Ovary (tissue), 9 donors: ENCODE measurements around the gene DNAJC27. TPM values are rescaled to one million over a fixed set of nuclear protein-coding genes. Genes with fewer than 3 reads are reported as not detected.

Experiments used
- DNase-seq, 5 donors: peaks; one replicate each; pipeline ENCODE4 v3.0.0-alpha.2; 2019 to 2020
- H3K27ac ChIP-seq, 2 donors: fragments of 200-600 bp; one replicate each; pipeline versions ENCODE4 v1.5.1 to v1.8.0; 2019 to 2022
- H3K27me3 ChIP-seq: fragments of 200-600 bp; one replicate; pipeline ENCODE4 v1.8.0; 2022
- H3K36me3 ChIP-seq: fragments of 200-600 bp; sonication (generic); one replicate; pipeline ENCODE4 v1.5.1; 2019
- H3K4me1 ChIP-seq: one replicate; pipeline ENCODE4 v1.8.1; 2013; ENCODE audit warnings: mild to moderate bottlenecking, moderate library complexity; ENCODE audit not compliant: insufficient read depth
- H3K4me3 ChIP-seq: fragments of 200-600 bp; sonication (generic); one replicate; pipeline ENCODE4 v1.5.1; 2017
- H3K9me3 ChIP-seq, 2 donors: fragments of 200-600 bp in 1 of 2; sonication (generic) in 1 of 2; one replicate each; pipeline versions ENCODE4 v1.5.1 to v1.8.1; 2013 to 2019; ENCODE audit warnings: mild to moderate bottlenecking in 1 of 2, moderate library complexity in 1 of 2
- EP300 ChIP-seq: sonication (generic); formaldehyde crosslinking; IDR thresholded peaks from one replicate; pipeline ENCODE4 v1.6.1; 2017; ENCODE audit warnings: antibody characterized with exemption
- POLR2A ChIP-seq: fragments of 450-650 bp; IDR thresholded peaks from one replicate; pipeline ENCODE4 v1.6.1; 2017; ENCODE audit warnings: antibody characterized with exemption, mild to moderate bottlenecking, moderate library complexity
- WGBS, 3 donors: extraction: QIAGEN DNeasy Blood & Tissue Kit in 1 of 3; methylation state at CpG; one replicate each; pipeline versions ENCODE4 v1.1.5 to v1.1.7; 2013 to 2017; 5-methylcytosine and 5-hydroxymethylcytosine counted together
- intact Hi-C, 4 donors: fragments of 100-400 bp; cut with DNase I; formaldehyde crosslinking; loops; one replicate each; pipeline versions ENCODE4 v1.11.0 to v1.15.1; 2022 to 2023
- polyA plus RNA-seq, 2 donors: library from polyadenylated mRNA; stranded (reverse); fragments of 200-250 nt in 1 of 2; fragments of 350-450 nt in 1 of 2; fragmentation: Illumina TruSeq in 1 of 2; extraction: RNeasy Lipid Tissue Mini Kit (QIAGEN cat#74804) in 1 of 2; gene quantifications; one replicate each; pipeline ENCODE4 v1.2.3, GENCODE V29; 2013 to 2014
- total RNA-seq, 7 donors: library from RNA; depleted of rRNA in 2 of 7; stranded (reverse); fragments of >200 nt in 2 of 7; fragmentation: NEBNext Ultra II Directional in 3 of 7; extraction: Animal tissue kit (Norgen Biotek cat#: 25700) in 3 of 7; gene quantifications; one replicate each; pipeline versions ENCODE4 v1.1.0 to v1.2.4, GENCODE V29; 2016 to 2023
- TF ChIP-seq, protein P1 (sequence below), 3 donors: fragments of 450-650 bp in 2 of 3; fragments of 200-600 bp in 1 of 3; IDR thresholded peaks; one replicate each; pipeline versions ENCODE4 v1.5.1 to v1.8.0; 2016 to 2022; ENCODE audit warnings: antibody characterized with exemption in 3 of 3, mild to moderate bottlenecking in 1 of 3
- donor health status: DM: no; HTN: no; CAD: no; lungs with moderate emphysema.
- donor health status: DM: no; HTN: no; CAD: no.
- donor health status: Bipolar disorder and iron deficiency.
- donor health status: DM: yes; HTN: yes; CAD: no.
- donor health status: DM: no; HTN: no; CAD: no.
- donor health status: DM: yes; HTN: yes; CAD: no.

The DNAJC27 gene
- total and polyA plus RNA-seq, 9 donors = 6.0 to 17.6 (median 12.9) TPM

GRCh38 chr2:24928036-24928435, 43.7 kb downstream of the DNAJC27 start:
- Histone ChIP-seq H3K4me1 (peaks cover 2% of the 10 kb centered on the region), H3K27ac (no peak overlapping the region), H3K9me3 (no peaks in the 10 kb centered on the region), H3K27me3 (no peaks in the 10 kb centered on the region), H3K36me3 (no peaks in the 10 kb centered on the region), H3K4me3 (no peak overlapping the region)
- TF ChIP-seq, protein P1, sequence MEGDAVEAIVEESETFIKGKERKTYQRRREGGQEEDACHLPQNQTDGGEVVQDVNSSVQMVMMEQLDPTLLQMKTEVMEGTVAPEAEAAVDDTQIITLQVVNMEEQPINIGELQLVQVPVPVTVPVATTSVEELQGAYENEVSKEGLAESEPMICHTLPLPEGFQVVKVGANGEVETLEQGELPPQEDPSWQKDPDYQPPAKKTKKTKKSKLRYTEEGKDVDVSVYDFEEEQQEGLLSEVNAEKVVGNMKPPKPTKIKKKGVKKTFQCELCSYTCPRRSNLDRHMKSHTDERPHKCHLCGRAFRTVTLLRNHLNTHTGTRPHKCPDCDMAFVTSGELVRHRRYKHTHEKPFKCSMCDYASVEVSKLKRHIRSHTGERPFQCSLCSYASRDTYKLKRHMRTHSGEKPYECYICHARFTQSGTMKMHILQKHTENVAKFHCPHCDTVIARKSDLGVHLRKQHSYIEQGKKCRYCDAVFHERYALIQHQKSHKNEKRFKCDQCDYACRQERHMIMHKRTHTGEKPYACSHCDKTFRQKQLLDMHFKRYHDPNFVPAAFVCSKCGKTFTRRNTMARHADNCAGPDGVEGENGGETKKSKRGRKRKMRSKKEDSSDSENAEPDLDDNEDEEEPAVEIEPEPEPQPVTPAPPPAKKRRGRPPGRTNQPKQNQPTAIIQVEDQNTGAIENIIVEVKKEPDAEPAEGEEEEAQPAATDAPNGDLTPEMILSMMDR (IDR thresholded peaks at IDR 0.05) = no peak
- no peak for TF ChIP-seq EP300
- no peak for TF ChIP-seq POLR2A
- intact Hi-C loops = no loop called here
- no peak for DNase-seq

- Histone ChIP-seq H3K27me3 (no peaks in the 10 kb centered on the region), H3K4me3 (peak overlapping the region; percentile 19), H3K36me3 (no peaks in the 10 kb centered on the region), H3K9me3 (no peaks in the 10 kb centered on the region), H3K27ac (peak overlapping the region; percentile 49 to 71), H3K4me1 (peaks cover 2% of the 10 kb centered on the region)
- DNase-seq = peak; percentile 77 to 86 (median 84)
- intact Hi-C loops = no loop called here
- TF ChIP-seq EP300 (no peak), POLR2A (peak; percentile 13)
- TF ChIP-seq, protein P1 (IDR thresholded peaks at IDR 0.05) = peak in 1 of 3 donors; percentile 17
- WGBS, 3 donors = 14 to 27% (median 17%) methylated on average over 25 to 33 of the region's 33 CpGs
These were observed 45.0 kb downstream of the DNAJC27 start for GRCh38 chr2:24926602-24927252.

DNA sequence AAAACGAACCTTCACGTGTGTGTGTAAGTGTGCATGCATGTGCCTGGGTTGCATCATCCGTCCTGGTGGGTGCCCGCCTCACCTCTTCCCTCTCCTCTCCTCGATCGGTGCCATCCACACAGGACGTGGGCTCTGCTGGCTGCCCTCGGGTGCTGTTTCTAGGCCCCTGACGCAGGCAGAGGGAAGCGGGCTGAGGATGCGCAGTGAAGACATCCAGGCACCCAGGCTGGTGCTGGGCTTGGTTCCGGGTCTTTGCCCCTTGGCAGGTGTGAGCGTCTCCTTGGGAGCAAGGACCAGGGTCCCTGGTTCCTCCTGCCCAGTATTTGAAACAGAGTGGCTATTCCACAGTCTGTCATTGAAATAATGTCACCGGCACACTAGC, 45.5 kb downstream of the DNAJC27 start:
- intact Hi-C loops = no loop called here
- DNase-seq = no peak

GRCh38 chr2:24925815-24926214, 45.9 kb downstream of the DNAJC27 start:
- H3K27ac ChIP-seq = peak overlapping the region in 1 of 2 donors; percentile 49
- no peaks in the 10 kb centered on the region for H3K27me3 ChIP-seq
- intact Hi-C loops = no loop called here
- no peak overlapping the region for H3K4me3 ChIP-seq
- H3K9me3 ChIP-seq = no peaks in the 10 kb centered on the region
- TF ChIP-seq, protein P1 (IDR thresholded peaks at IDR 0.05) = no peak
- no peak for DNase-seq
- H3K4me1 ChIP-seq = peaks cover 2% of the 10 kb centered on the region
- H3K36me3 ChIP-seq = no peaks in the 10 kb centered on the region
- 93 to 94% (median 93%) methylated on average over 10 of the region's 10 CpGs for WGBS, 3 donors

More for the DNA sequence above, 45.5 kb downstream of the DNAJC27 start:
- H3K9me3 ChIP-seq = no peaks in the 10 kb centered on the region
- TF ChIP-seq POLR2A (no peak), EP300 (no peak)
- TF ChIP-seq, protein P1 (IDR thresholded peaks at IDR 0.05) = no peak
- H3K36me3 ChIP-seq = no peaks in the 10 kb centered on the region
- H3K4me3 ChIP-seq = no peak overlapping the region
- H3K27me3 ChIP-seq = no peaks in the 10 kb centered on the region
- peak overlapping the region; percentile 49 to 71 for H3K27ac ChIP-seq
- WGBS, 3 donors = 89 to 94% (median 90%) methylated on average over 14 of the region's 14 CpGs
- peaks cover 2% of the 10 kb centered on the region for H3K4me1 ChIP-seq
